Suprapubic skin (tissue), 3 donors: ENCODE results near the gene IFNB1.

Source experiments
- POLR2A ChIP-seq, 2 donors: fragments of 450-650 bp; IDR thresholded peaks; one replicate each; pipeline ENCODE4 v1.6.1; 2017; ENCODE audit warnings: antibody characterized with exemption in 2 of 2, mild to moderate bottlenecking in 2 of 2, moderate library complexity in 2 of 2
- TF ChIP-seq, protein P1 (sequence below), 2 donors: fragments of 200-600 bp in 1 of 2; fragments of 450-650 bp in 1 of 2; sonication (generic) in 1 of 2; IDR thresholded peaks; one replicate each; pipeline ENCODE4 v1.5.1; 2016 to 2019; ENCODE audit warnings: antibody characterized with exemption in 2 of 2, mild to moderate bottlenecking in 1 of 2, moderate library complexity in 1 of 2

DNA sequence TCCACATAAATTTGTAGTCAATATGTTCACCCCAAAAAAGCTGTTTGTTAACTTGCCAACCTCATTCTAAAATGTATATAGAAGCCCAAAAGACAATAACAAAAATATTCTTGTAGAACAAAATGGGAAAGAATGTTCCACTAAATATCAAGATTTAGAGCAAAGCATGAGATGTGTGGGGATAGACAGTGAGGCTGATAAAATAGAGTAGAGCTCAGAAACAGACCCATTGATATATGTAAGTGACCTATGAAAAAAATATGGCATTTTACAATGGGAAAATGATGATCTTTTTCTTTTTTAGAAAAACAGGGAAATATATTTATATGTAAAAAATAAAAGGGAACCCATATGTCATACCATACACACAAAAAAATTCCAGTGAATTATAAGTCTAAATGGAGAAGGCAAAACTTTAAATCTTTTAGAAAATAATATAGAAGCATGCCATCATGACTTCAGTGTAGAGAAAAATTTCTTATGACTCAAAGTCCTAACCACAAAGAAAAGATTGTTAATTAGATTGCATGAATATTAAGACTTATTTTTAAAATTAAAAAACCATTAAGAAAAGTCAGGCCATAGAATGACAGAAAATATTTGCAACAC lies 6.6 kb upstream of the IFNB1 start:
- TF ChIP-seq, protein P1, sequence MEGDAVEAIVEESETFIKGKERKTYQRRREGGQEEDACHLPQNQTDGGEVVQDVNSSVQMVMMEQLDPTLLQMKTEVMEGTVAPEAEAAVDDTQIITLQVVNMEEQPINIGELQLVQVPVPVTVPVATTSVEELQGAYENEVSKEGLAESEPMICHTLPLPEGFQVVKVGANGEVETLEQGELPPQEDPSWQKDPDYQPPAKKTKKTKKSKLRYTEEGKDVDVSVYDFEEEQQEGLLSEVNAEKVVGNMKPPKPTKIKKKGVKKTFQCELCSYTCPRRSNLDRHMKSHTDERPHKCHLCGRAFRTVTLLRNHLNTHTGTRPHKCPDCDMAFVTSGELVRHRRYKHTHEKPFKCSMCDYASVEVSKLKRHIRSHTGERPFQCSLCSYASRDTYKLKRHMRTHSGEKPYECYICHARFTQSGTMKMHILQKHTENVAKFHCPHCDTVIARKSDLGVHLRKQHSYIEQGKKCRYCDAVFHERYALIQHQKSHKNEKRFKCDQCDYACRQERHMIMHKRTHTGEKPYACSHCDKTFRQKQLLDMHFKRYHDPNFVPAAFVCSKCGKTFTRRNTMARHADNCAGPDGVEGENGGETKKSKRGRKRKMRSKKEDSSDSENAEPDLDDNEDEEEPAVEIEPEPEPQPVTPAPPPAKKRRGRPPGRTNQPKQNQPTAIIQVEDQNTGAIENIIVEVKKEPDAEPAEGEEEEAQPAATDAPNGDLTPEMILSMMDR (IDR thresholded peaks at IDR 0.05), result no peak
- TF ChIP-seq POLR2A (IDR thresholded peaks at IDR 0.05), result no peak
